ENCODE results near the gene CAPN5.
A peak's percentile ranks its signal among the peaks of the same experiment; 100 is the strongest.

The CAPN5 gene

DNA sequence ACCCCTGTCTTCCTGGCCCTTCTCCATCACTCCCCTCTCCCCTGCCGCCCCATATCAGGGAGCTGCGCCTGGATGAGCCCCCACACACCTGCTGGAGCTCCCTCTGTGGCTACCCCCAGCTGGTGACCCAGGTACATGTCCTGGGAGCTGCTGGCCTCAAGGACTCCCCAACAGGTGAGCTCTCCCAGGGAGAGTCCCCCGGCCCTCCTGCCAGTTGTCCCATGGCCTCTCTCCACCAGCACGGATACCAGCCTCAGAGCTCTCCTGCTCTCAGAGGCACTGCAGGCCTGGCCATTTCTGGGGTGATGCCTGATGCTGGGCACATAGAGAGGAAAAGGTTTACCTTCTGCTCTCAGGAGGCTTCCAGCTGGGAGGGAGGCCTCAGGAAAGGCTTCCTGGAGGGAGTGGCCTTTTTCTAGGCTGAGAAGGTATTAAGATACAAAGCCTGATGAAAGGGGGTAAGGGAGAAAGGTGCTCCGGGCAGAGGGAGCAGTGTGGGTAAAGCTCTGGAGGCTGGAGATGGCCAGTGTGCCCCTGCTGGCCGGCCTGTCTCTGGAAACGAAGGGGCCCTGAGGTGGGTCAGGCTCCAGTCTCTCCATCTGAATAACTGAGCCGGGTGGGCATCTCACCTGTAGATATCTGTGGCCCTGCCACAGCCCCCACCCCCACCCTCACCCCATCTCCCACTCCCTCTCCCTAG lies 55.3 kb downstream of the CAPN5 start:
- DNase-seq, result no peak

GRCh38 chr11:77122576-77123212 lies 55.9 kb downstream of the CAPN5 start:
- no peak for DNase-seq

- DNase-seq, result no peak
Observed at GRCh38 chr11:77123591-77123990, 56.8 kb downstream of the CAPN5 start.

GRCh38 chr11:77124041-77124440 lies 57.3 kb downstream of the CAPN5 start:
- DNase-seq, result no peak

DNA sequence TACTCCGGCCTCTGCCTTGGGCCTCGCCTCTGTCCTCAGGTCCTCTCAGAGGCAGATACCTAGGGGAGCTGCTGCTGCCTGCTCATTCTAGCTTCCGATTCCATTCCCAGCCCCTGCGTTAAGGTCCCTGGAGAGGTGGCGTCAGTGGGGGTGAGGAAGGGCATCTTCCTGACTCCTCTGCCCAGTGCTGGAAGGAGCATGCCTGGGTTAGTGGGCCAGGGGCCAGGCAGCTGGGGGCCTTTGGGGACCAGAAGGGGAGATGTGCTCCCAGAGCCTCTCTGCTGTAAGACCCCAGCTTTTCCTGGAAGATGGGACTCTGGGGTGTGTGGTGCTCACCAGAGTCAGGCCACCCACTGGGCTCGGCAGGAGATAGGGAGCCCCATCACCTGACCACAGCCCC lies 57.7 kb downstream of the CAPN5 start:
- DNase-seq, result no peak

DNA sequence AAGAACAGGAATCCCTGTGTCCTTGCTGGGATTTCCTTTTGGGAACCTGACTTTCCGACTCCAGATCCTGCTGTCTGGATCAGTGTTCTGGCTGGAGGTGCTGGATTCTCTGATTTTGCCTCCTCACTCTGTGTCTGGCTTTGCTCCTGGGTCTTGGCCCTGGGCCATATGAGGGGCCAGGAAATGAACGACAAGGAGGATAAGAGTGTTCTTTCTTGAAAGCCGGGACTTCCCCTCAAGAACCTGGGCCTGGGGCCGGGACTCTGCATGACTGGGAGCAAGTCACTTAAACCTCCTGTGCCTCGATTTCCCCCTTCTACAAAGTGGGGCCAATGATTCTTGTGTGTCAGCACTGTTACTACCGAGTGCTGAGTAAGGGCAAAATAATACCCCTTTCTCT lies 58.4 kb downstream of the CAPN5 start:
- no peak for DNase-seq

DNA sequence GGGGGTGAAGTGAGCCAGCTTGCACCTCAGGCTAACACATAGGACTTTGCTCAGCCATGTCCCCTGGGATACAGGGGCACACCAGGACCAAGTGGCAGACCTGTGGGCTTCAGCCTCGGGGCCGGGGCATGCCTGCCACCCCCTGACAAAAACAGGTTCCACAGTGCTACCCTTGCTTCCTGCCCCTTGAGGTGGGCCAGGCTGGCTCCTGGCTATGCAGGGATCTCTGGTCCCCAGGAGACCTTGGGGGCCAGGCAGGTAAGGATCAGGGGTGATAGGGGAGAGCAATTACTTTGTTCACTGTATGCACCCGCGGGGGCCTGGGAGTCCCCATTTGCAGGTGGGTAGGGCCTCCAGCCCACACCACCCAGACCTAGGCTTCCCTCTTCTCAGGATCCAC lies 58.9 kb downstream of the CAPN5 start:
- DNase-seq, result no peak

DNA sequence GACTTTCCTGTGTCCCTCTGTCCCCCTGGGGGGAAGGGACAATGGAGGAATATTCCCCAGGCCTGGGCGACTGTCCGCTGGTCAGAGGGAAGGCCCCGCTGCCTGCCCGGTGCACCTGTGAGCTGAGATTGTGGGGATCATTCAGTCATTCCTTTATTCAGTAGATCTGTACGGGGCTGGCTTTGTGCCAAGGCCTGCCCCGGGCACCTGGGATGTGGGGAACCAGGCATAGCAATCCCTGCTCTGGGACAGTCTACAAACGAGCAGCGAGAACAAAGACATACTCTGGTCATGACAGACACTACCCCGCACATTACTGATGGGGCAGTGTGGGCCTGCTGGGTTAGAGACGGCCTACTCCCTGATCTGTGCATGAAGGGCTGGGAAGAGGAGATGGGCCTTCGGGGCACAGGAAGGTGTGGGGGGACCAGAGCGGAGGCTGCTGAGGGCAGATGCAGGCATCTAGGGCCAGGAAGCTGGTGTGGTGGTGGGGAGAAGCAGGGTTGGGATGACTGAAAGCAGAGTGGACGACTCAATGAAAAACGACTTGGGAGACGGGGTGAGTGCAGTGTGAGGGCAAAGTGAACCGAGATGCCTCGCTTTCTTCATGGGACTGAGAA lies 59.5 kb downstream of the CAPN5 start:
- no peak for DNase-seq

DNA sequence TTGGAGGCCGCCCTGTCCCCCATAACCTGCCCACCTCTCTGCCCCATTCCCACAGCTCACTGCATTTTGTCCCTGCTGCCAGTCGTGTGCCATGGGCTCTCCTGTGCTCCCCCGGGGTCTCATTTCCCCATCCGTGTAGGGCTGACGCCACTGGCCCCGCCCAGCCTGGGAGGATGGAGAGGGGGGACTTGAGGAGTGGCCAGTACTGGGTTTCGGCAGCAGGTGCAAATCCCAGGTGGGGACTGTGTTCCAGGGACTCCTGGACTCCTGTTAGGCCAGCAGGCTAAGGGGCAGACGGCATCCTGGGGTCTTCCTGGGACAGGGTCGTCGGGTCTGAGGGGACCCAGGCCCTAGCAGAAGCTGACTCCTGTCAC lies 60.1 kb downstream of the CAPN5 start:
- no peak for DNase-seq

DNA sequence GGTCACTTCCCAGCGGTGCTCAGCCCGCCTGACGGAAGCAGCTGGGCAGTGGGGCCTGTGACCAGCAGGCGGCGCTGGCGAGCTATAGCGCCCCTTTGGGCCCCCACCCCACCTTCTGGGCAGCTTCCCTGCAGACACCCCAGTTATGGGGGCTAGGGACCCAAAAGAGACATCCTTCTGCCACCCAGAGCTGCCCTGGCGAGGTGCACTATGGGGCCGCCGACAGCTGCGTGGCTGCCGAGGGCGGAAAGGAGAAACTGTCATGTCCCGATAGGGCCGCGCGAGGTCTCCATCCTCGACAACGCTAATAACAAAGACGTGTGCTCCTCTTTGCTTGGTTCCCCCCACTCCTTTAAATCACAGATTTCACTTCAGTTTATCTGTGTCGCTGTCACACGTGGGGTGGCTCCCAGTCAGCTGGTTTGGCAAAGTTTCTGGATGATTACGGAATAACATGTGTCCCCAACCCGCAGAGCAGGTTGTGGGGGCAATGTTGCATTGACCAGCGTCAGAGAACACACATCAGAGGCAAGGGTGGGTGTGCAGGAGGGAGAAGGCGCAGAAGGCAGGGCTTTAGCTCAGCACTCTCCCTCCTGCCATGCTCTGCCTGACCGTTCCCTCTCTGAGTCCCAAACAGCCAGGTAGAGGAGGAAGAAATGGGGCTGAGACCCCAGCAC lies 60.6 kb downstream of the CAPN5 start:
- DNase-seq, result peak; percentile 56

GRCh38 chr11:77127920-77128691 lies 61.3 kb downstream of the CAPN5 start, which contains the start of gene MYO7A:
MYO7A (plus strand) TSS chr11:77128246; CDS start chr11:77130635, 2,389 bp downstream.
- DNase-seq, result no peak

DNA sequence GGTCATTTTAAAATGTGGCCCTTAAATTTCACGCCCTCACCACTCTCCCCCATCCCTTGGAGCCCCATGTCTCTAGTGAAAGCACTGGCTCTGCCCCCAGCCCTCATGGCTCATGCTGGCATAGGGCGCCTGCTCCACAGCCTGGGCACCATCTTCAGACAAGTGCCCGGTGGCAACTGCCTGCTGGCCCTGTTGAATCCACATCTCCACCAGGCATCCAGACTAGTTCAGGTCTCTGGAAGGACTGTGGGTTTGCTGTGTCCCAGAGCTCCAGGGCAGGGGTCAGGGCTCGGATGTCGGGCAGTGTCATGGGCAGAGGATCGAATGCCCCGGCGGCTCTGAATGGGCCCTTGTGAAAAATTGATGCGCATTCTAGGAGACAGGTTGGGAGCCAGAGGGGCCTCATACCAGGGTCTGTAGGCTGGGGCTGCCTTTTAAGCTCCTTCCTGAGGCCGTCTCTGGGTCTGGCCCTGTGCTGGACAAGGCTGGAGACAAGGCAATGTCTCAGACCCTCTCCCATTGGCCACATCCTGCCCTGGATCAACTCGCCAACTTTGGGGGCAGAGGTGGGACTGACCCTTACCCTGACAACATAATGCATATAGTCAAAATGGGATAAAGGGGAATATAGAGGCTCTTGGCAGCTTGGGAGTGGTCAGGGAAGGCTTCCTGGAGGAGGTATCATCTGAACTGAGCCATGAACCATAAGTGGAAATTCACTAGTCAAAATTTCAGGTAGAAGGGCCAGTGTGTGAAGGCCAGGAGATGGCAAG lies 62.5 kb downstream of the CAPN5 start:
- no peak for DNase-seq

DNA sequence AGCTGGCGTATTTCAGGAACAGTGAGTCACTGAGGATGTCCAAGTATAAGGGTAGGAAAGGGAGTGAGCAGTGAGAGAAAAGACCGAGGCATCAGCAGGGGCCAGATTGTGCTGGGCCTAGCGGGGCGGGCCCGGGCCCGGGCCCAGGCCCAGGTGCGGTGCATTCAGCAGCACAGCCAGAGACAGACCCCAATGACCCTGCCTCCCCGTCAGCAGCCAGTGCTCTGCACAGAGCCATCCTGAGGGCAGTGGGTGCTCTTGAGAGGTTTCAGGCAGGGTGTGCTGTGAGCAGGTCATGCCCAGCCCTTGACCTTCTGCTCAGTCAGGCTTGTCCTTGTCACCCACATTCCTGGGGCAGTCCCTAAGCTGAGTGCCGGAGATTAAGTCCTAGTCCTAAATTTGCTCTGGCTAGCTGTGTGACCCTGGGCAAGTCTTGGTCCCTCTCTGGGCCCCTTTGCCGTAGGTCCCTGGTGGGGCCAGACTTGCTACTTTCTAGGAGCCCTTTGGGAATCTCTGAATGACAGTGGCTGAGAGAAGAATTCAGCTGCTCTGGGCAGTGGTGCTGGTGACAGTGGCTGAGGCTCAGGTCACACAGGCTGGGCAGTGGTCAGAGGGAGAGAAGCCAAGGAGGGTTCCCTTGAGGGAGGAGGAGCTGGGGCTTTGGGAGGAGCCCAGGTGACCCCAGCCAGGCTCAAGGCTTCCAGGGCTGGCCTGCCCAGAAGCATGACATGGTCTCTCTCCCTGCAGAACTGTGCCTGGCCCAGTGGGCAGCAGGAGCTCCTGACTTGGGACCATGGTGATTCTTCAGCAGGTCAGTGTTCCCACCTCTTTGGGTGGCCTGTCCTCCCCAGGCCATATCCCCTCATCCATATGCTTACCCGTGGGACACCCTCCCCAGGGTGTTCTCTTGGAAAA lies 63.3 kb downstream of the CAPN5 start:
- no peak for DNase-seq

- DNase-seq, result no peak
Observed at GRCh38 chr11:77130763-77131513, 64.2 kb downstream of the CAPN5 start.

GRCh38 chr11:77131560-77131959 lies 64.8 kb downstream of the CAPN5 start:
- no peak for DNase-seq

- no peak for DNase-seq
Observed at GRCh38 chr11:77135069-77135468, 68.3 kb downstream of the CAPN5 start.

GRCh38 chr11:77136074-77136473 lies 69.3 kb downstream of the CAPN5 start:
- DNase-seq, result no peak

DNA sequence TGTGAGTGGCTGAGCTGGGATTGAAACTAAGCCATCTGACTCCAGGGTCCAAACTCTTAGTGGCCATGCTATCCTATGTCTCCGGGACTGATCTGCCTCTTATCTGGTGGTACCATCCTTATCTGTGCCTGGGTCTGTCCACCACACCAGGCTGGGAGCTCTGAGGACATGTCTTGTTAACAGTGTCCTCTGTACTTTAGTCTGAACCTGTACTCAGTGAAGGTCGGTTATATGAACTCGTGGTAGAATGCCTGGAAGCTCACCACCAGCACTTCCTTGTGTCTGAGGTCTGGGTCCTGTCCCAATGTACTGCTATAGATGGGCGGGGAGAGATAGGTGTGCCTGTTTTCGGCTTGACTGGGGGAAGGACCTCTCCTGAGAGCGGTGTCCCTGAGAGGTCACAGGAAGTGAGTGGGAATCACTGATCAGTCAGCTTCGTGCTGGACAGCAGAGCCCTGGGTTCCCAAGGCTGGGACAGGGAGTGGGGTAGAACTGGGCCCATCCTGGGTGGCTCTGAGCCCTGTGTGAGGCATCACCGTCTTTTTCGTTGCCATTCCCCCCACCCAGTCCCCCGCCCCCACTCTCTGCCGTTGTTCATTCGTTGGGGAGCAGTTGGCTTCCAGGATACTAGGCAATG lies 70.1 kb downstream of the CAPN5 start:
- no peak for DNase-seq

DNA sequence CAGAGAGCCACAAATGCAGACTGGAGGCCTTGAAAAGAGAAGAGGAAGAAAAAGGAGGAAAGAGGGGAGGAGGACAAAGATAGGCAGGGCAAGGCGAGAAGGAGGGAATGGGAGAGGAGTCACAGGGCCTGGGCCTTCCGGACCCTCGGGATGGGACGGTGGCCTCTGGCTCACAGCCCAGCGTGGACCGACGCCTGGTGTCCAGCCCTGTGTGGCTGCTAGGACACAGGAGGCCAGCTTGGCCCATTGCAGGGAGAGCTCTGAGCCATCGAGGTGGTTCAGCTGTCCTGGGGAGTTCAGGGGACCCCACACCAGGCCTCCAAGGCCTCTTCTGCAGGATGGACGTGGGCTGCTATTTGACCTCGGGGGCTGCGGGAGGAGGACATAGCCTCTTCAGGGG lies 70.7 kb downstream of the CAPN5 start:
- DNase-seq, result no peak

Data from activated gamma-delta T cell treated with Interleukin-2 at 50 U/mL for 16 hours (primary cell).